Endometrium (tissue), 2 donors: Measurements from ENCODE around the gene BCAT1.
"Not testable (repeated sequence)": the region's sequence is repeated elsewhere in the genome, so short reads cannot be mapped to it uniquely, and the experiment has no call there.

Experiments
- FAIRE-seq: peaks from 2 replicates; lab custom pipeline; 2012; peaks lifted over from hg19 to GRCh38; lab: Jason Lieb, UNC
- donor health status: control.
- donor health status: control.

Gene BCAT1

GRCh38 chr12:24926080-24926479 lies 22.8 kb downstream of the BCAT1 start:
- FAIRE-seq = not testable (repeated sequence)

GRCh38 chr12:24922090-24922489 lies 26.8 kb downstream of the BCAT1 start:
- FAIRE-seq = no peak

- FAIRE-seq = no peak
Observed at GRCh38 chr12:24921251-24922038, 27.5 kb downstream of the BCAT1 start.

GRCh38 chr12:24920141-24920540 lies 28.8 kb downstream of the BCAT1 start:
- no peak for FAIRE-seq

- FAIRE-seq = no peak
Observed at GRCh38 chr12:24919346-24920001, 29.4 kb downstream of the BCAT1 start.

GRCh38 chr12:24918596-24918995 lies 30.3 kb downstream of the BCAT1 start:
- FAIRE-seq = no peak

GRCh38 chr12:24915501-24915900 lies 33.4 kb downstream of the BCAT1 start:
- no peak for FAIRE-seq

GRCh38 chr12:24913953-24914352 lies 34.9 kb downstream of the BCAT1 start:
- FAIRE-seq = no peak

- FAIRE-seq = no peak
Observed at GRCh38 chr12:24913130-24913529, 35.8 kb downstream of the BCAT1 start.

- no peak for FAIRE-seq
Observed at GRCh38 chr12:24911271-24911791, 37.6 kb downstream of the BCAT1 start.

GRCh38 chr12:24910192-24910591 lies 38.7 kb downstream of the BCAT1 start:
- FAIRE-seq = not testable (repeated sequence)

- FAIRE-seq = no peak
Observed at GRCh38 chr12:24909667-24910066, 39.2 kb downstream of the BCAT1 start.

GRCh38 chr12:24907464-24907863 lies 41.4 kb downstream of the BCAT1 start:
- no peak for FAIRE-seq

- FAIRE-seq = no peak
Observed at GRCh38 chr12:24906141-24906540, 42.8 kb downstream of the BCAT1 start.

GRCh38 chr12:24905431-24905830 lies 43.5 kb downstream of the BCAT1 start:
- FAIRE-seq = no peak

GRCh38 chr12:24904871-24905270 lies 44.0 kb downstream of the BCAT1 start:
- FAIRE-seq = no peak

- FAIRE-seq = no peak
Observed at GRCh38 chr12:24903329-24904088, 45.4 kb downstream of the BCAT1 start.

GRCh38 chr12:24902511-24903328 lies 46.2 kb downstream of the BCAT1 start:
- FAIRE-seq = no peak

GRCh38 chr12:24901576-24902461 lies 47.1 kb downstream of the BCAT1 start:
- no peak for FAIRE-seq

- FAIRE-seq = no peak
Observed at GRCh38 chr12:24900196-24900595, 48.7 kb downstream of the BCAT1 start.
